Neuronal stem cell (in vitro differentiated cells): ENCODE measurements around the gene WWOX.

Experiments used
- DNase-seq: peaks from one replicate; pipeline ENCODE4 v3.0.0-alpha.2; 2013; ENCODE audit warnings: low spot score
- H2AFZ ChIP-seq: one replicate; pipeline ENCODE4 v1.6.1; 2013; ENCODE audit warnings: mild to moderate bottlenecking, low read length, inconsistent platforms
- H2AK5ac ChIP-seq: 2 replicates; pipeline ENCODE4 v1.6.1; 2013; ENCODE audit warnings: low read depth, mild to moderate bottlenecking, inconsistent platforms, low read length, moderate library complexity, mixed read lengths
- H2BK120ac ChIP-seq: 2 replicates; pipeline ENCODE4 v1.6.1; 2013; ENCODE audit warnings: low read depth, mild to moderate bottlenecking, inconsistent platforms, low read length, moderate library complexity, mixed read lengths
- H2BK12ac ChIP-seq: one replicate; pipeline ENCODE4 v1.6.1; 2013; ENCODE audit warnings: low read length, inconsistent platforms
- H2BK15ac ChIP-seq: 2 replicates; pipeline ENCODE4 v1.6.1; 2013; ENCODE audit warnings: mild to moderate bottlenecking, low read length, inconsistent platforms, mixed read lengths
- H2BK5ac ChIP-seq: one replicate; pipeline ENCODE4 v1.6.1; 2013; ENCODE audit warnings: inconsistent platforms, mild to moderate bottlenecking, low read length, moderate library complexity
- H3K14ac ChIP-seq: one replicate; pipeline ENCODE4 v1.6.1; 2013; ENCODE audit warnings: low read length, inconsistent platforms
- H3K18ac ChIP-seq: 2 replicates; pipeline ENCODE4 v1.6.1; 2013; ENCODE audit warnings: low read length, inconsistent platforms
- H3K23ac ChIP-seq: 2 replicates; pipeline ENCODE4 v1.6.1; 2013; ENCODE audit warnings: low read depth, mild to moderate bottlenecking, mixed read lengths, low read length, inconsistent platforms; ENCODE audit not compliant: poor library complexity
- H3K27ac ChIP-seq: replicated peaks from 3 replicates; pipeline ENCODE4 v1.5.1; 2013; ENCODE audit warnings: low read length, inconsistent platforms
- H3K27me3 ChIP-seq, 3 experiments: 2 replicates each; pipeline ENCODE4 v1.6.1; 2013; ENCODE audit warnings: low read length in 3 of 3, mild to moderate bottlenecking in 2 of 3, inconsistent platforms in 1 of 3, low read depth in 1 of 3, mixed read lengths in 1 of 3, moderate library complexity in 1 of 3; ENCODE audit not compliant: control insufficient read depth in 3 of 3, insufficient read depth in 3 of 3
- H3K36me3 ChIP-seq, 2 donors: replicated peaks in 1 of 2; 2 replicates each; pipeline ENCODE4 v1.6.1; 2013; ENCODE audit warnings: low read length in 2 of 2; ENCODE audit not compliant: control insufficient read depth in 2 of 2, insufficient read depth in 2 of 2
- H3K4ac ChIP-seq: 2 replicates; pipeline ENCODE4 v1.6.1; 2013; ENCODE audit warnings: inconsistent platforms, mild to moderate bottlenecking, low read length, moderate library complexity
- H3K4me1 ChIP-seq, 2 donors: 1 replicate in 1 of 2; 2 replicates in 1 of 2; pipeline ENCODE4 v1.6.1; 2013; ENCODE audit warnings: low read length in 2 of 2, low read depth in 1 of 2; ENCODE audit not compliant: control insufficient read depth in 2 of 2, insufficient read depth in 1 of 2
- H3K4me2 ChIP-seq: one replicate; pipeline ENCODE4 v1.6.1; 2013; ENCODE audit warnings: mild to moderate bottlenecking, low read length, inconsistent platforms; ENCODE audit not compliant: insufficient read depth, poor library complexity, severe bottlenecking
- H3K4me3 ChIP-seq, 2 donors: 2 replicates each; pipeline ENCODE4 v1.5.1; 2013; ENCODE audit warnings: low read length in 2 of 2, mild to moderate bottlenecking in 2 of 2, inconsistent platforms in 1 of 2, moderate library complexity in 1 of 2
- H3K79me1 ChIP-seq: one replicate; pipeline ENCODE4 v1.6.1; 2013; ENCODE audit warnings: low read depth, mild to moderate bottlenecking, inconsistent platforms, low read length, moderate library complexity
- H3K9ac ChIP-seq: one replicate; pipeline ENCODE4 v1.6.1; 2013; ENCODE audit warnings: mild to moderate bottlenecking, low read depth, low read length, inconsistent platforms; ENCODE audit not compliant: poor library complexity
- H3K9me3 ChIP-seq, 2 donors: replicated peaks in 1 of 2; 2 replicates each; pipeline versions ENCODE3 to v1.6.1; 2013; ENCODE audit warnings: low read length in 2 of 2, mild to moderate bottlenecking in 2 of 2, inconsistent platforms in 1 of 2, low read depth in 1 of 2, mixed read lengths in 1 of 2, moderate library complexity in 1 of 2; ENCODE audit not compliant: control insufficient read depth in 2 of 2, insufficient read depth in 1 of 2
- H4K8ac ChIP-seq: one replicate; pipeline ENCODE4 v1.6.1; 2013; ENCODE audit warnings: low read depth, mild to moderate bottlenecking, inconsistent platforms, low read length, moderate library complexity
- H4K91ac ChIP-seq: one replicate; pipeline ENCODE4 v1.6.1; 2013; ENCODE audit warnings: low read length, low read depth, mild to moderate bottlenecking, inconsistent platforms; ENCODE audit not compliant: poor library complexity
- WGBS, 2 donors: extraction: QIAGEN DNeasy Blood & Tissue Kit; methylation state at CpG; one replicate each; pipeline ENCODE4 v1.1.7; 2013; ENCODE audit warnings: missing lambda C conversion rate in 2 of 2, mixed read lengths in 1 of 2; ENCODE audit not compliant: insufficient read length in 2 of 2, insufficient replicate concordance in 1 of 2; ENCODE audit errors: extremely low coverage in 2 of 2; 5-methylcytosine and 5-hydroxymethylcytosine counted together

Gene WWOX

GRCh38 chr16:79107301-79107700 lies 1007.8 kb downstream of the WWOX start:
- no peak overlapping the region for H3K4me2 ChIP-seq
- no peak overlapping the region for H3K14ac ChIP-seq
- no peak overlapping the region for H3K4me3 ChIP-seq
- no peak overlapping the region for H3K9ac ChIP-seq
- DNase-seq: no peak
- no peak overlapping the region for H3K23ac ChIP-seq
- no peak overlapping the region for H2AK5ac ChIP-seq
- no peak overlapping the region for H2BK15ac ChIP-seq
- peaks cover 7 to 10% of the 10 kb centered on the region in 2 donors for H3K4me1 ChIP-seq
- H4K8ac ChIP-seq: no peak overlapping the region
- WGBS, 2 donors: no CpG with 5 or more reads among the region's 7 CpGs
- H3K79me1 ChIP-seq: no peaks in the 10 kb centered on the region
- H3K27me3 ChIP-seq: no peaks in the 10 kb centered on the region
- no peak overlapping the region for H3K4ac ChIP-seq
- H3K36me3 ChIP-seq: no peaks in the 10 kb centered on the region
- no peak overlapping the region for H2BK120ac ChIP-seq
- peaks cover 0 to 4% of the 10 kb centered on the region in 2 donors for H3K9me3 ChIP-seq
- H2BK12ac ChIP-seq: no peak overlapping the region
- no peak overlapping the region for H2AFZ ChIP-seq
- H2BK5ac ChIP-seq: no peak overlapping the region
- no peak overlapping the region for H4K91ac ChIP-seq
- H3K18ac ChIP-seq: no peak overlapping the region
- no peak overlapping the region for H3K27ac ChIP-seq

- H2BK120ac ChIP-seq: no peak overlapping the region
- no peak overlapping the region for H3K18ac ChIP-seq
- no peak overlapping the region for H2BK12ac ChIP-seq
- no peak overlapping the region for H4K8ac ChIP-seq
- no peak overlapping the region for H3K4me3 ChIP-seq
- H3K14ac ChIP-seq: no peak overlapping the region
- no peak overlapping the region for H3K4ac ChIP-seq
- no peaks in the 10 kb centered on the region for H3K36me3 ChIP-seq
- no peak overlapping the region for H2BK15ac ChIP-seq
- H3K9me3 ChIP-seq: peaks cover 0 to 4% of the 10 kb centered on the region in 2 donors
- no peaks in the 10 kb centered on the region for H3K27me3 ChIP-seq
- H3K23ac ChIP-seq: no peak overlapping the region
- H2AK5ac ChIP-seq: no peak overlapping the region
- no peak for DNase-seq
- H3K79me1 ChIP-seq: no peaks in the 10 kb centered on the region
- WGBS, 2 donors: no CpG with 5 or more reads among the region's 5 CpGs
- H3K4me2 ChIP-seq: no peak overlapping the region
- no peak overlapping the region for H3K9ac ChIP-seq
- peaks cover 3 to 6% of the 10 kb centered on the region in 2 donors for H3K4me1 ChIP-seq
- no peak overlapping the region for H2BK5ac ChIP-seq
- H3K27ac ChIP-seq: no peak overlapping the region
- no peak overlapping the region for H4K91ac ChIP-seq
- H2AFZ ChIP-seq: no peak overlapping the region
Measured at GRCh38 chr16:79109771-79110170, 1010.3 kb downstream of the WWOX start.

GRCh38 chr16:79110242-79110641 lies 1010.8 kb downstream of the WWOX start:
- Histone ChIP-seq H2AK5ac (no peak overlapping the region), H3K9me3 (peaks cover 0 to 4% of the 10 kb centered on the region in 2 donors), H3K23ac (no peak overlapping the region), H2BK15ac (no peak overlapping the region), H3K4me2 (no peak overlapping the region), H2BK12ac (no peak overlapping the region), H3K27ac (no peak overlapping the region), H3K36me3 (no peaks in the 10 kb centered on the region), H3K4ac (no peak overlapping the region), H3K4me3 (no peak overlapping the region), H2BK5ac (no peak overlapping the region), H4K8ac (no peak overlapping the region), H3K14ac (no peak overlapping the region), H3K9ac (no peak overlapping the region), H4K91ac (no peak overlapping the region), H2BK120ac (no peak overlapping the region), H2AFZ (no peak overlapping the region), H3K18ac (no peak overlapping the region), H3K79me1 (no peaks in the 10 kb centered on the region), H3K27me3 (no peaks in the 10 kb centered on the region), H3K4me1 (peaks cover 0 to 3% of the 10 kb centered on the region in 2 donors)
- no peak for DNase-seq
- no CpG with 5 or more reads among the region's 3 CpGs for WGBS, 2 donors

- no peak overlapping the region for H2AK5ac ChIP-seq
- no peaks in the 10 kb centered on the region for H3K79me1 ChIP-seq
- H3K18ac ChIP-seq: no peak overlapping the region
- H2BK5ac ChIP-seq: no peak overlapping the region
- no peak overlapping the region for H2BK120ac ChIP-seq
- WGBS, 2 donors: no CpG with 5 or more reads among the region's 3 CpGs
- H3K27ac ChIP-seq: no peak overlapping the region
- no peak overlapping the region for H2AFZ ChIP-seq
- peaks cover 0 to 4% of the 10 kb centered on the region in 2 donors for H3K9me3 ChIP-seq
- H3K14ac ChIP-seq: no peak overlapping the region
- no peak overlapping the region for H2BK15ac ChIP-seq
- no peaks in the 10 kb centered on the region for H3K27me3 ChIP-seq
- H3K4me1 ChIP-seq: peaks cover 0 to 3% of the 10 kb centered on the region in 2 donors
- H3K4me3 ChIP-seq: no peak overlapping the region
- no peak overlapping the region for H4K8ac ChIP-seq
- H3K36me3 ChIP-seq: no peaks in the 10 kb centered on the region
- H3K4me2 ChIP-seq: no peak overlapping the region
- H3K9ac ChIP-seq: no peak overlapping the region
- H4K91ac ChIP-seq: no peak overlapping the region
- H3K23ac ChIP-seq: no peak overlapping the region
- H3K4ac ChIP-seq: no peak overlapping the region
- DNase-seq: no peak
- no peak overlapping the region for H2BK12ac ChIP-seq
Measured at GRCh38 chr16:79110953-79111352, 1011.5 kb downstream of the WWOX start.
